ENCODE results near the gene DRC7. TPM values are rescaled to one million over a fixed set of nuclear protein-coding genes. Genes with fewer than 3 reads are reported as not detected.

DRC7 gene
- total RNA-seq, 1 donor from 2014 or later: not detected

DNA sequence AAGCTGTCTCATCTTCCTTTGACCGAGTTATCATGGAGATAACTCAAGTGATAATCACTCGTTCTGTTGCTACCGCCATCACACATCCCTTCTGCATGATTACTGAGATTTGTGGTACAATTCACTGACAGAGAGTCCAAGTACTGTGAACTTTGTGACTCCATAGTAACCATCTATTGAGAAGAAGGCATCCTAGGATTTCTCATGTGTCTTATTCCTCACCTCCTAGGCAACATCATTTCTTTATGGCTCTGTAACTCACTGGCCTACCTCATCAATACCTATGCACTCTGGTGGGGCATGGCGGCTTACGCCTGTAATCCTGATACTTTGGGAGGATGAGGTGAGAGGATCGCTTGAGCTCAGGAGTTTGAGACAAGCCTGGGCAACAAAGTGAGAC, 19.4 kb downstream of the DRC7 start:
- DNase-seq: no peak
- TF ChIP-seq, protein P1, sequence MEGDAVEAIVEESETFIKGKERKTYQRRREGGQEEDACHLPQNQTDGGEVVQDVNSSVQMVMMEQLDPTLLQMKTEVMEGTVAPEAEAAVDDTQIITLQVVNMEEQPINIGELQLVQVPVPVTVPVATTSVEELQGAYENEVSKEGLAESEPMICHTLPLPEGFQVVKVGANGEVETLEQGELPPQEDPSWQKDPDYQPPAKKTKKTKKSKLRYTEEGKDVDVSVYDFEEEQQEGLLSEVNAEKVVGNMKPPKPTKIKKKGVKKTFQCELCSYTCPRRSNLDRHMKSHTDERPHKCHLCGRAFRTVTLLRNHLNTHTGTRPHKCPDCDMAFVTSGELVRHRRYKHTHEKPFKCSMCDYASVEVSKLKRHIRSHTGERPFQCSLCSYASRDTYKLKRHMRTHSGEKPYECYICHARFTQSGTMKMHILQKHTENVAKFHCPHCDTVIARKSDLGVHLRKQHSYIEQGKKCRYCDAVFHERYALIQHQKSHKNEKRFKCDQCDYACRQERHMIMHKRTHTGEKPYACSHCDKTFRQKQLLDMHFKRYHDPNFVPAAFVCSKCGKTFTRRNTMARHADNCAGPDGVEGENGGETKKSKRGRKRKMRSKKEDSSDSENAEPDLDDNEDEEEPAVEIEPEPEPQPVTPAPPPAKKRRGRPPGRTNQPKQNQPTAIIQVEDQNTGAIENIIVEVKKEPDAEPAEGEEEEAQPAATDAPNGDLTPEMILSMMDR (IDR thresholded peaks at IDR 0.05; ENCODE audit: partially characterized antibody, unreplicated experiment): no peak
- H3K9me3 Mint-ChIP-seq (ENCODE audit: unreplicated experiment): peaks cover 3% of the 10 kb centered on the region
- peaks cover 2% of the 10 kb centered on the region for H3K27me3 Mint-ChIP-seq (ENCODE audit: unreplicated experiment)
- H3K27ac Mint-ChIP-seq (ENCODE audit: unreplicated experiment): no peak overlapping the region
- no peaks in the 10 kb centered on the region for H3K36me3 Mint-ChIP-seq (ENCODE audit: unreplicated experiment)
- H3K4me3 Mint-ChIP-seq (ENCODE audit: unreplicated experiment): no peak overlapping the region
- peaks cover 18% of the 10 kb centered on the region for H3K4me1 Mint-ChIP-seq (ENCODE audit: low read depth, unreplicated experiment)

GRCh38 chr16:57720142-57720575, 25.6 kb downstream of the DRC7 start:
- Mint-ChIP-seq H3K36me3 (ENCODE audit: unreplicated experiment) (no peaks in the 10 kb centered on the region), H3K4me1 (ENCODE audit: low read depth, unreplicated experiment) (no peaks in the 10 kb centered on the region), H3K4me3 (ENCODE audit: unreplicated experiment) (no peak overlapping the region), H3K27me3 (ENCODE audit: unreplicated experiment) (peaks cover 3% of the 10 kb centered on the region), H3K9me3 (ENCODE audit: unreplicated experiment) (peaks cover 6% of the 10 kb centered on the region), H3K27ac (ENCODE audit: unreplicated experiment) (no peak overlapping the region)
- TF ChIP-seq, protein P1 (IDR thresholded peaks at IDR 0.05; ENCODE audit: partially characterized antibody, unreplicated experiment): peak; percentile 62
- DNase-seq: peak; percentile 73

DNA sequence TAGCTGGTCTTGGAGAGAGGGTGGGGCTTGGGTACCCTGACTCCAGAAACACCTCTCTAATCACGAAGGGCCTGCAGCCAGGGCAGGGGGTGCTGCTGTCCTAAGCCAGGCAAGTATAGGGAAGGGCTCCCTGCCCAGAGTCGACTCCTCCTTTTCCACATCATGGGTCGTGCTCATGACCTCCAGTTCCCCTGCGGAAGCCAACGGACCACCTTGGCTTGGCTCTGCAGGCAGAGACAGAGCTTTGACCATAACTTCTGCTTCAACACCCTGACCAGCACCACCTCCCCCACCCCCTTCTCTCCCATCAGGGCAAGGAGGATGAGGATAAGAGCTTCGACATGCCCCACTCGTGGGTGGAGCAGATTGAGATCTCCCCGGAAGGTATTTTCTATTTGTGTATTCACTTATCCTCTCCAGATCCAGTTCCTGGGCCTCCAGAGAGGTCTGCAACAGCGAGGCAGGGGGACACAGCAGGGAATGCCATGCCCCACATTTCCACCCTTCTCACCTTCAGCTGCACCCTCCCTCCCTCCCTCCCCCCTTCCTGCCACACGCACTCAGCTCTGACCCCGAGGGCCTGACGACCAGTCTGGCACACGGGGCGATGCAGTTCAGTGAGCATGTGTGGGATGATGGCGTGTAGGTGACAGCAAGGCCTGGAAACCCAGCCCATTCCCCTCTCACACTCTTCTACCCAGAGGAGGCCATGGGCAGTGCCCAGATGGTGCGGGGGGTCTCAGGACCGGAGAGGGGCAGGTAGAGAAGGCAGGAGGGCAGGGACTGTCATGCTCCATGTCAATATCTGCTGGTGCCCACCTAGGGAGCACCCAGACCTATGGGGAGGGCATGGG, 27.0 kb downstream of the DRC7 start:
- DNase-seq: no peak
- no peak overlapping the region for H3K27ac Mint-ChIP-seq (ENCODE audit: unreplicated experiment)
- no peaks in the 10 kb centered on the region for H3K36me3 Mint-ChIP-seq (ENCODE audit: unreplicated experiment)
- H3K4me1 Mint-ChIP-seq (ENCODE audit: low read depth, unreplicated experiment): no peaks in the 10 kb centered on the region
- H3K9me3 Mint-ChIP-seq (ENCODE audit: unreplicated experiment): peaks cover 5% of the 10 kb centered on the region
- H3K27me3 Mint-ChIP-seq (ENCODE audit: unreplicated experiment): peaks cover 3% of the 10 kb centered on the region
- no peak overlapping the region for H3K4me3 Mint-ChIP-seq (ENCODE audit: unreplicated experiment)
- TF ChIP-seq, protein P1 (IDR thresholded peaks at IDR 0.05; ENCODE audit: partially characterized antibody, unreplicated experiment): no peak

DNA sequence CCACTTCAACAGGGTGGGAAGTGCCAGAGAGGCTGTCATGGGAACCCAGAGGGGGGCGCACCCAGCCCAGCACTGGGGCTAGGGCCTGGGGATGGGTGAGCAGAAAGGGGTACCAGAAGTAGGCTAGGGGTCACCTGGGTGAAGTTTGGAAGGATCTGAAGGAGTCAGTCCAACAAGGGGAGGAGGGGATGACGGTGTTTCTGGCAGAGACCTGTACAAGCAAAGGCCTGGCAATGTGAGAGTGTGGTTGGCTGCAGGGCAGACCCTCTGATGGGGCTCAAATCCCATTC, 27.5 kb downstream of the DRC7 start:
- H3K4me1 Mint-ChIP-seq (ENCODE audit: low read depth, unreplicated experiment): no peaks in the 10 kb centered on the region
- TF ChIP-seq, protein P1 (IDR thresholded peaks at IDR 0.05; ENCODE audit: partially characterized antibody, unreplicated experiment): no peak
- H3K36me3 Mint-ChIP-seq (ENCODE audit: unreplicated experiment): no peaks in the 10 kb centered on the region
- H3K27ac Mint-ChIP-seq (ENCODE audit: unreplicated experiment): no peak overlapping the region
- peaks cover 3% of the 10 kb centered on the region for H3K27me3 Mint-ChIP-seq (ENCODE audit: unreplicated experiment)
- DNase-seq: no peak
- H3K9me3 Mint-ChIP-seq (ENCODE audit: unreplicated experiment): peaks cover 5% of the 10 kb centered on the region
- H3K4me3 Mint-ChIP-seq (ENCODE audit: unreplicated experiment): no peak overlapping the region

GRCh38 chr16:57722651-57723050, 28.0 kb downstream of the DRC7 start:
- Mint-ChIP-seq H3K27me3 (ENCODE audit: unreplicated experiment) (peaks cover 3% of the 10 kb centered on the region), H3K4me1 (ENCODE audit: low read depth, unreplicated experiment) (no peaks in the 10 kb centered on the region), H3K4me3 (ENCODE audit: unreplicated experiment) (no peak overlapping the region), H3K9me3 (ENCODE audit: unreplicated experiment) (peaks cover 5% of the 10 kb centered on the region), H3K27ac (ENCODE audit: unreplicated experiment) (no peak overlapping the region), H3K36me3 (ENCODE audit: unreplicated experiment) (no peaks in the 10 kb centered on the region)
- TF ChIP-seq, protein P1 (IDR thresholded peaks at IDR 0.05; ENCODE audit: partially characterized antibody, unreplicated experiment): no peak
- no peak for DNase-seq

All from glutamatergic neuron (in vitro differentiated cells).